ENCODE measurements around the gene MCM10.

- TF ChIP-seq RFX5 (IDR thresholded peaks at IDR 0.05; ENCODE audit: low read depth, low read length) (no peak), RAD21 (IDR thresholded peaks at IDR 0.05; ENCODE audit: low read length) (no peak), CEBPB (IDR thresholded peaks at IDR 0.05; ENCODE audit: low read depth, low read length) (no peak), CTCF (conservative IDR thresholded peaks at IDR 0.05; ENCODE audit: low read depth, low read length) (no peak), MXI1 (IDR thresholded peaks at IDR 0.05; ENCODE audit: borderline replicate concordance, low read depth, low read length) (no peak), POLR2A (IDR thresholded peaks at IDR 0.05; ENCODE audit: low read depth, low read length) (no peak), USF2 (IDR thresholded peaks at IDR 0.05; ENCODE audit: low read depth, low read length) (no peak), SMC3 (IDR thresholded peaks at IDR 0.05; ENCODE audit: low read depth, low read length) (no peak), RCOR1 (IDR thresholded peaks at IDR 0.05; ENCODE audit: insufficient replicate concordance, low read length) (no peak), BHLHE40 (IDR thresholded peaks at IDR 0.05; ENCODE audit: low read depth, low read length) (no peak), FOS (IDR thresholded peaks at IDR 0.05; ENCODE audit: low read depth, low read length) (no peak), MAFK (IDR thresholded peaks at IDR 0.05; ENCODE audit: low read depth, low read length) (no peak), CHD1 (IDR thresholded peaks at IDR 0.05; ENCODE audit: low read depth, low read length) (no peak)
- TF ChIP-seq, protein P1, sequence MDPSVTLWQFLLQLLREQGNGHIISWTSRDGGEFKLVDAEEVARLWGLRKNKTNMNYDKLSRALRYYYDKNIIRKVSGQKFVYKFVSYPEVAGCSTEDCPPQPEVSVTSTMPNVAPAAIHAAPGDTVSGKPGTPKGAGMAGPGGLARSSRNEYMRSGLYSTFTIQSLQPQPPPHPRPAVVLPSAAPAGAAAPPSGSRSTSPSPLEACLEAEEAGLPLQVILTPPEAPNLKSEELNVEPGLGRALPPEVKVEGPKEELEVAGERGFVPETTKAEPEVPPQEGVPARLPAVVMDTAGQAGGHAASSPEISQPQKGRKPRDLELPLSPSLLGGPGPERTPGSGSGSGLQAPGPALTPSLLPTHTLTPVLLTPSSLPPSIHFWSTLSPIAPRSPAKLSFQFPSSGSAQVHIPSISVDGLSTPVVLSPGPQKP (IDR thresholded peaks at IDR 0.05; ENCODE audit: borderline replicate concordance, low read depth, low read length) = no peak
Measured at GRCh38 chr10:13152296-13152695, 9.1 kb upstream of the MCM10 start.

Data from IMR-90 (cell line).